Measurements from ENCODE around the gene EPHB2.

GRCh38 chr1:22738069-22738435 is 27.4 kb downstream of the EPHB2 start:
- TF ChIP-seq ZFP36 (IDR thresholded peaks at IDR 0.05; ENCODE audit: borderline replicate concordance, partially characterized antibody) (no peak), PHF8 (IDR thresholded peaks at IDR 0.05; ENCODE audit: borderline replicate concordance, low read depth) (no peak), E2F6 (IDR thresholded peaks at IDR 0.05; ENCODE audit: borderline replicate concordance, low read depth) (no peak), CTCF (IDR thresholded peaks at IDR 0.05) (no peak), SMC3 (IDR thresholded peaks at IDR 0.05) (no peak), USF2 (IDR thresholded peaks at IDR 0.05) (no peak), POLR2A (IDR thresholded peaks at IDR 0.05; ENCODE audit: low read length) (no peak), ELK1 (IDR thresholded peaks at IDR 0.05; ENCODE audit: low read depth, low read length) (no peak), EHF (CRISPR knock-in tag; IDR thresholded peaks at IDR 0.05) (no peak), MAX (IDR thresholded peaks at IDR 0.05) (no peak)
